Keratinocyte (primary cell): Measurements from ENCODE around the gene BANP.
"Not testable (repeated sequence)": the region's sequence is repeated elsewhere in the genome, so short reads cannot be mapped to it uniquely, and the experiment has no call there.

Experiments used
- EZH2 ChIP-seq: IDR thresholded peaks from one replicate; pipeline ENCODE4 v1.6.1; 2012; ENCODE audit warnings: inconsistent platforms, mild to moderate bottlenecking, low read length, moderate library complexity
- TF ChIP-seq, protein P1 (sequence below), 3 experiments: IDR thresholded peaks in 1 of 3; conservative IDR thresholded peaks in 1 of 3; optimal IDR thresholded peaks in 1 of 3; 2 replicates in 2 of 3; 3 replicates in 1 of 3; pipeline versions ENCODE3 to v1.5.1; 2011; ENCODE audit warnings: low read length in 3 of 3, mild to moderate bottlenecking in 3 of 3, moderate library complexity in 2 of 3, control low read depth in 1 of 3, inconsistent platforms in 1 of 3; ENCODE audit not compliant: insufficient read depth in 2 of 3; ENCODE audit errors: extremely low read depth in 1 of 3

DNA sequence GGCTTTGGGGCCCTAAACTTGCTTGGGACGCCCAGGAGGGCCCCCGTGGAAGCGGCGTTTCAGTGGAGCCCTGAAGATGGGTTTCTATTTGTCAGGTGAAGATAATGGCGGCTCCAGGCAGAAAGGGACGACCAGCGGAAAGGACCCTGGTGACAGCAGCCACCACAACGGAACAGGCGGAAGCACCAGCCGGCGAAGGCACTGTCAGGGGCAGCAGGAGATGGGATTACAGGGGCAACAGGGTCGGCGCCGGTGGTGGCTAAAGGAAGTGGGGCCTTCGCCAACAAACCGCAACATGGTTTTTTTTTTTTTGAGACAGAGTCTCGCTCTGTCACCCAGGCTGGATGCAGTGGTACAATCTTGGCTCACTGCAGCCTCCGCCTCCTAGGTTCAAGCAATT is 38.5 kb upstream of the BANP start:
- TF ChIP-seq EZH2, result not testable (repeated sequence)
- TF ChIP-seq, protein P1, sequence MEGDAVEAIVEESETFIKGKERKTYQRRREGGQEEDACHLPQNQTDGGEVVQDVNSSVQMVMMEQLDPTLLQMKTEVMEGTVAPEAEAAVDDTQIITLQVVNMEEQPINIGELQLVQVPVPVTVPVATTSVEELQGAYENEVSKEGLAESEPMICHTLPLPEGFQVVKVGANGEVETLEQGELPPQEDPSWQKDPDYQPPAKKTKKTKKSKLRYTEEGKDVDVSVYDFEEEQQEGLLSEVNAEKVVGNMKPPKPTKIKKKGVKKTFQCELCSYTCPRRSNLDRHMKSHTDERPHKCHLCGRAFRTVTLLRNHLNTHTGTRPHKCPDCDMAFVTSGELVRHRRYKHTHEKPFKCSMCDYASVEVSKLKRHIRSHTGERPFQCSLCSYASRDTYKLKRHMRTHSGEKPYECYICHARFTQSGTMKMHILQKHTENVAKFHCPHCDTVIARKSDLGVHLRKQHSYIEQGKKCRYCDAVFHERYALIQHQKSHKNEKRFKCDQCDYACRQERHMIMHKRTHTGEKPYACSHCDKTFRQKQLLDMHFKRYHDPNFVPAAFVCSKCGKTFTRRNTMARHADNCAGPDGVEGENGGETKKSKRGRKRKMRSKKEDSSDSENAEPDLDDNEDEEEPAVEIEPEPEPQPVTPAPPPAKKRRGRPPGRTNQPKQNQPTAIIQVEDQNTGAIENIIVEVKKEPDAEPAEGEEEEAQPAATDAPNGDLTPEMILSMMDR (optimal IDR thresholded peaks at IDR 0.05 in 1 of 3, IDR thresholded peaks at IDR 0.05 in 1 of 3, conservative IDR thresholded peaks at IDR 0.05 in 1 of 3; ENCODE audit: extremely low read depth in 1 of 3, insufficient read depth in 2 of 3, low read length in 3 of 3), result not testable (repeated sequence)
